HG02840 (cell line): ENCODE data around the gene CUX1.
"Not testable (repeated sequence)": the region's sequence is repeated elsewhere in the genome, so short reads cannot be mapped to it uniquely, and the experiment has no call there.

Source experiments
- ATAC-seq: cut with Tn5 transposase; IDR thresholded peaks from one replicate; pipeline ENCODE4 v1.9.1; 2021; ENCODE audit warnings: mild to moderate bottlenecking, moderate library complexity, moderate number of reproducible peaks; ENCODE audit not compliant: unreplicated experiment, low FRiP score

The CUX1 gene

GRCh38 chr7:102019461-102019860 is 202.0 kb downstream of the CUX1 start:
- ATAC-seq, result no peak

- ATAC-seq, result no peak
These were observed 204.6 kb downstream of the CUX1 start for GRCh38 chr7:102021841-102022618.

GRCh38 chr7:102024005-102024768 is 206.8 kb downstream of the CUX1 start:
- ATAC-seq, result no peak

- no peak for ATAC-seq
These were observed 207.5 kb downstream of the CUX1 start for GRCh38 chr7:102024769-102025391.

GRCh38 chr7:102025777-102026176 is 208.4 kb downstream of the CUX1 start:
- not testable (repeated sequence) for ATAC-seq

GRCh38 chr7:102028206-102028826 is 210.9 kb downstream of the CUX1 start:
- no peak for ATAC-seq

GRCh38 chr7:102029616-102030015 is 212.2 kb downstream of the CUX1 start:
- ATAC-seq, result no peak

- ATAC-seq, result no peak
These were observed 213.3 kb downstream of the CUX1 start for GRCh38 chr7:102030696-102031095.

GRCh38 chr7:102036958-102037357 is 219.5 kb downstream of the CUX1 start:
- no peak for ATAC-seq

- ATAC-seq, result no peak
These were observed 222.3 kb downstream of the CUX1 start for GRCh38 chr7:102039706-102040105.

- no peak for ATAC-seq
These were observed 223.1 kb downstream of the CUX1 start for GRCh38 chr7:102040569-102040968.

GRCh38 chr7:102042016-102042656 is 224.7 kb downstream of the CUX1 start:
- ATAC-seq, result no peak

GRCh38 chr7:102042796-102043195 is 225.4 kb downstream of the CUX1 start:
- ATAC-seq, result not testable (repeated sequence)

- no peak for ATAC-seq
These were observed 227.2 kb downstream of the CUX1 start for GRCh38 chr7:102044641-102044983.

GRCh38 chr7:102044984-102045673 is 227.7 kb downstream of the CUX1 start:
- ATAC-seq, result no peak

GRCh38 chr7:102045681-102046372 is 228.4 kb downstream of the CUX1 start:
- no peak for ATAC-seq

GRCh38 chr7:102046373-102047117 is 229.1 kb downstream of the CUX1 start:
- no peak for ATAC-seq

GRCh38 chr7:102047167-102047566 is 229.7 kb downstream of the CUX1 start:
- no peak for ATAC-seq

GRCh38 chr7:102049765-102050164 is 232.3 kb downstream of the CUX1 start:
- no peak for ATAC-seq
